Endothelial cell of umbilical vein (primary cell): ENCODE data around the gene JPT2. TPM values are rescaled to one million over a fixed set of nuclear protein-coding genes. Genes with fewer than 3 reads are reported as not detected.

Experiments used
- BruUV-seq: library from RNA; stranded (reverse); fragments of 400-500 nt; replicated peaks from 2 replicates; lab custom pipeline; 2021; lab: Mats Ljungman, UMichigan
- CTCF ChIA-PET: fragments of 300-600, 350-600 bp; sonication (Branson Sonifier 250); formaldehyde crosslinking; loops from one replicate; lab custom pipeline; 2021; ENCODE audit warnings: antibody characterized with exemption, inconsistent platforms; lab: Charles Lee
- POLR2A ChIA-PET: fragments of 300-600, 350-600 bp; sonication (Branson Sonifier 250); formaldehyde crosslinking; loops from one replicate; lab custom pipeline; 2021; ENCODE audit warnings: antibody characterized with exemption, inconsistent platforms; lab: Charles Lee
- DNase-seq: peaks from one replicate; pipeline ENCODE4 v3.0.0-alpha.2; 2011; ENCODE audit warnings: low read depth, low spot score
- FAIRE-seq: peaks from 2 replicates; lab custom pipeline; 2011; peaks lifted over from hg19 to GRCh38; lab: Jason Lieb, UNC
- H2AFZ ChIP-seq: 2 replicates; pipeline ENCODE4 v1.6.0; 2012; ENCODE audit warnings: low read depth, low read length, control low read depth, inconsistent platforms
- H3K27ac ChIP-seq: 2 replicates; pipeline ENCODE4 v1.5.1; 2011; ENCODE audit warnings: low read depth, mild to moderate bottlenecking, control low read depth, low read length, moderate library complexity; ENCODE audit not compliant: insufficient read depth
- H3K27me3 ChIP-seq, 2 experiments: 2 replicates each; pipeline versions ENCODE4 v1.6.0 to v1.6.1; 2011; ENCODE audit warnings: low read length in 2 of 2, mixed read lengths in 1 of 2; ENCODE audit not compliant: control insufficient read depth in 2 of 2, insufficient read depth in 2 of 2
- H3K36me3 ChIP-seq, 2 experiments: 2 replicates in 1 of 2; 3 replicates in 1 of 2; pipeline ENCODE4 v1.5.1; 2011; ENCODE audit warnings: low read length in 2 of 2, mild to moderate bottlenecking in 1 of 2, moderate library complexity in 1 of 2; ENCODE audit not compliant: control insufficient read depth in 2 of 2, insufficient read depth in 2 of 2; ENCODE audit errors: extremely low read depth in 1 of 2
- H3K4me1 ChIP-seq: 3 replicates; pipeline ENCODE4 v1.5.1; 2011; ENCODE audit warnings: mild to moderate bottlenecking, low read length; ENCODE audit not compliant: control insufficient read depth, insufficient read depth; ENCODE audit errors: extremely low read depth
- H3K4me2 ChIP-seq: 2 replicates; pipeline ENCODE4 v1.6.1; 2011; ENCODE audit warnings: low read length, control low read depth, mixed read lengths; ENCODE audit not compliant: insufficient read depth
- H3K4me3 ChIP-seq, 3 experiments: fragments of 200-600 bp in 1 of 3; sonication (generic), shearing (Covaris generic) in 1 of 3; replicated peaks in 1 of 3; 2 replicates each; pipeline ENCODE4 v1.5.1; 2011 to 2016; ENCODE audit warnings: control low read depth in 3 of 3, low read length in 3 of 3, mild to moderate bottlenecking in 2 of 3, inconsistent platforms in 1 of 3, low read depth in 1 of 3, moderate library complexity in 1 of 3; ENCODE audit not compliant: insufficient read depth in 1 of 3
- H3K79me2 ChIP-seq: 2 replicates; pipeline ENCODE4 v1.6.0; 2012; ENCODE audit warnings: low read length, inconsistent platforms; ENCODE audit not compliant: control insufficient read depth, insufficient read depth
- H3K9ac ChIP-seq: replicated peaks from 2 replicates; pipeline ENCODE3; 2011; ENCODE audit warnings: low read length, control low read depth; ENCODE audit not compliant: insufficient read depth; ENCODE audit errors: extremely low read depth
- H3K9me1 ChIP-seq: replicated peaks from 3 replicates; pipeline ENCODE4 v1.6.0; 2011; ENCODE audit warnings: mild to moderate bottlenecking, low read length; ENCODE audit not compliant: control insufficient read depth, insufficient read depth; ENCODE audit errors: extremely low read depth
- H3K9me3 ChIP-seq: replicated peaks from 2 replicates; pipeline ENCODE4 v1.5.1; 2012; ENCODE audit warnings: low read length, inconsistent platforms; ENCODE audit not compliant: control insufficient read depth, insufficient read depth
- H4K20me1 ChIP-seq: replicated peaks from 2 replicates; pipeline ENCODE3; 2011; ENCODE audit warnings: mild to moderate bottlenecking, low read length; ENCODE audit not compliant: control insufficient read depth, insufficient read depth; ENCODE audit errors: extremely low read depth
- CTCF ChIP-seq, 2 donors: IDR thresholded peaks; 1 replicate in 1 of 2; 2 replicates in 1 of 2; pipeline ENCODE4 v1.5.1; 2011; ENCODE audit warnings: low read length in 2 of 2, mild to moderate bottlenecking in 2 of 2, moderate library complexity in 2 of 2, control low read depth in 1 of 2, inconsistent platforms in 1 of 2, low read depth in 1 of 2; ENCODE audit not compliant: insufficient read depth in 1 of 2; ENCODE audit errors: extremely low read depth in 1 of 2
- EZH2 ChIP-seq: IDR thresholded peaks from 2 replicates; pipeline ENCODE4 v1.6.1; 2012; ENCODE audit warnings: borderline replicate concordance, low read depth, mild to moderate bottlenecking, moderate library complexity, low read length, inconsistent platforms; ENCODE audit not compliant: severe bottlenecking
- FOS ChIP-seq: IDR thresholded peaks from 2 replicates; pipeline ENCODE4 v1.6.1; 2011; ENCODE audit warnings: mild to moderate bottlenecking, low read length, moderate library complexity, borderline replicate concordance; ENCODE audit not compliant: insufficient read depth
- GATA2 ChIP-seq: IDR thresholded peaks from 2 replicates; pipeline ENCODE4 v1.7.0; 2011; ENCODE audit warnings: low read depth, mild to moderate bottlenecking, moderate library complexity, mixed read lengths, low read length; ENCODE audit not compliant: insufficient read length, insufficient read depth
- JUN ChIP-seq: IDR thresholded peaks from 2 replicates; pipeline ENCODE4 v1.6.1; 2011; ENCODE audit warnings: borderline replicate concordance, low read depth; ENCODE audit not compliant: insufficient read length, insufficient read depth
- MAX ChIP-seq: IDR thresholded peaks from 2 replicates; pipeline ENCODE4 v1.6.1; 2011; ENCODE audit not compliant: insufficient read depth, insufficient read length
- MYC ChIP-seq: IDR thresholded peaks from one replicate; pipeline ENCODE4 v1.6.1; 2011; ENCODE audit warnings: mild to moderate bottlenecking, low read depth, low read length
- POLR2A ChIP-seq: IDR thresholded peaks from 2 replicates; pipeline ENCODE4 v1.6.1; 2012; ENCODE audit warnings: low read depth, mild to moderate bottlenecking, control low read depth, low read length
- POLR2AphosphoS5 ChIP-seq: IDR thresholded peaks from 2 replicates; pipeline ENCODE4 v1.6.1; 2012; ENCODE audit warnings: low read depth, mild to moderate bottlenecking, control low read depth, low read length, moderate library complexity; ENCODE audit not compliant: insufficient read depth
- dilution Hi-C: fragments of 300-500 bp; cut with MboI; formaldehyde crosslinking; loops from one replicate; pipeline ENCODE4 v1.15.0; 2019; ENCODE audit warnings: low sequenced_read_pairs; ENCODE audit not compliant: extremely low pct_ligation_motif_present
- intact Hi-C: fragments of 100-400 bp; cut with micrococcal nuclease; formaldehyde crosslinking; loops from one replicate; pipeline ENCODE4 v1.10.0; 2022
- polyA plus RNA-seq, 4 experiments: library from polyadenylated mRNA; depleted of rRNA in 3 of 4; stranded (reverse) in 3 of 4; unstranded in 1 of 4; fragments of >200 nt; gene quantifications; 2 replicates each; pipeline versions ENCODE4 v1.2.1 to v1.2.3, GENCODE V29; 2011 to 2012; ENCODE audit warnings: missing spikeins in 1 of 4
- total RNA-seq: library from RNA; stranded (reverse); gene quantifications from 2 replicates; pipeline ENCODE4 v1.2.3, GENCODE V29; 2021

JPT2 gene
- total and polyA plus RNA-seq, 2 donors (not counting 3 experiments of a cell fraction or from before 2014, with no cell fraction given), result 35.8 to 93.3 TPM

GRCh38 chr16:1731603-1732002 is 53.5 kb downstream of the JPT2 start:
- CTCF ChIA-PET, result interaction anchor here (1.5 kb wide), 1 partner anchor 237 kb away, joined by 3 read pairs; no protein-coding TSS in a partner anchor
- H3K9me1 ChIP-seq, result no peaks in the 10 kb centered on the region
- intact Hi-C loops, result no loop called here

More at GRCh38 chr16:1731603-1732002, 53.5 kb downstream of the JPT2 start:
- no peak for FAIRE-seq
- no peak for TF ChIP-seq CTCF (IDR thresholded peaks at IDR 0.05; ENCODE audit: extremely low read depth in 1 of 2, insufficient read depth in 1 of 2, low read depth in 1 of 2, low read length in 2 of 2)
- TF ChIP-seq MAX, result no peak
- no peak for TF ChIP-seq FOS
- no peak for TF ChIP-seq JUN
- no peak for TF ChIP-seq POLR2AphosphoS5
- no peak for TF ChIP-seq POLR2A
- no peak for TF ChIP-seq GATA2
- TF ChIP-seq MYC, result no peak
- no peak for TF ChIP-seq EZH2
- Histone ChIP-seq H3K4me2 (no peak overlapping the region), H3K9ac (no peak overlapping the region), H3K79me2 (no peaks in the 10 kb centered on the region), H4K20me1 (no peaks in the 10 kb centered on the region), H3K27me3 (no peaks in the 10 kb centered on the region), H2AFZ (no peak overlapping the region), H3K27ac (no peak overlapping the region), H3K4me3 (no peak overlapping the region), H3K36me3 (peaks cover 0 to 45% of the 10 kb centered on the region in 2 experiments), H3K4me1 (no peaks in the 10 kb centered on the region), H3K9me3 (no peaks in the 10 kb centered on the region)
- no TSS peak for BruUV-seq
- dilution Hi-C loops, result no loop called here
- POLR2A ChIA-PET, result no interaction called here
- no peak for DNase-seq
